Spleen (tissue), 11 donors: ENCODE measurements around the gene BRDT. TPM values are rescaled to one million over a fixed set of nuclear protein-coding genes. Genes with fewer than 3 reads are reported as not detected.
A peak's percentile ranks its signal among the peaks of the same experiment; 100 is the strongest.

ENCODE experiments used
- DNase-seq: peaks from one replicate; pipeline ENCODE4 v3.0.0-alpha.2; 2020
- H3K27ac ChIP-seq, 8 donors: fragments of 200-600 bp; sonication (generic) in 7 of 8; 1 replicate in 4 of 8; 2 replicates in 4 of 8; pipeline versions ENCODE4 v1.5.0 to v1.8.0; 2016 to 2021; ENCODE audit warnings: inconsistent platforms in 4 of 8, mild to moderate bottlenecking in 4 of 8, moderate library complexity in 1 of 8
- H3K27me3 ChIP-seq, 7 donors: fragments of 200-600 bp; sonication (generic) in 6 of 7; replicated peaks in 1 of 7; 1 replicate in 4 of 7; 2 replicates in 3 of 7; pipeline versions ENCODE4 v1.5.0 to v1.8.0; 2016 to 2021; ENCODE audit warnings: inconsistent platforms in 3 of 7, mild to moderate bottlenecking in 1 of 7
- H3K36me3 ChIP-seq, 6 donors: fragments of 200-600 bp; sonication (generic) in 5 of 6; 1 replicate in 4 of 6; 2 replicates in 2 of 6; pipeline versions ENCODE4 v1.5.0 to v1.8.0; 2016 to 2021; ENCODE audit warnings: inconsistent platforms in 2 of 6
- H3K4me1 ChIP-seq, 6 donors: fragments of 200-600 bp; sonication (generic) in 5 of 6; 1 replicate in 3 of 6; 2 replicates in 3 of 6; pipeline versions ENCODE4 v1.5.0 to v1.8.0; 2016 to 2021; ENCODE audit warnings: inconsistent platforms in 3 of 6
- H3K4me3 ChIP-seq, 8 donors: fragments of 200-600 bp; sonication (generic) in 7 of 8; 1 replicate in 4 of 8; 2 replicates in 4 of 8; pipeline versions ENCODE4 v1.5.0 to v1.8.0; 2016 to 2021; ENCODE audit warnings: inconsistent platforms in 4 of 8, mild to moderate bottlenecking in 4 of 8, moderate library complexity in 2 of 8
- H3K9me3 ChIP-seq, 8 donors: fragments of 200-600 bp; sonication (generic) in 7 of 8; 1 replicate in 4 of 8; 2 replicates in 4 of 8; pipeline versions ENCODE4 v1.5.0 to v1.8.0; 2016 to 2021; ENCODE audit warnings: inconsistent platforms in 4 of 8
- POLR2A ChIP-seq, 3 donors: fragments of 450-650 bp; IDR thresholded peaks; one replicate each; pipeline ENCODE4 v1.5.1; 2017; ENCODE audit warnings: antibody characterized with exemption in 3 of 3, mild to moderate bottlenecking in 1 of 3
- POLR2AphosphoS5 ChIP-seq, 3 donors: sonication (generic); formaldehyde crosslinking; IDR thresholded peaks; one replicate each; pipeline ENCODE4 v1.5.1; 2017; ENCODE audit warnings: antibody characterized with exemption in 3 of 3
- WGBS, 5 donors: extraction: QIAGEN DNeasy Blood & Tissue Kit in 3 of 5; methylation state at CpG; one replicate each; pipeline versions ENCODE4 v1.1.5 to v1.1.7; 2013 to 2018; 5-methylcytosine and 5-hydroxymethylcytosine counted together
- intact Hi-C: fragments of 100-400 bp; cut with DNase I; formaldehyde crosslinking; loops from one replicate; pipeline ENCODE4 v1.15.0; 2023; ENCODE audit warnings: low total_unique reads
- polyA plus RNA-seq, 3 donors: library from polyadenylated mRNA; stranded (reverse); fragments of 200-250 nt; gene quantifications; one replicate each; pipeline ENCODE4 v1.2.1, GENCODE V29; 2013
- total RNA-seq, 7 donors: library from RNA; depleted of rRNA in 3 of 7; stranded (reverse); fragments of >200 nt in 3 of 7; fragmentation: NEBNext Ultra II Directional in 4 of 7; extraction: Animal tissue kit (Norgen Biotek cat#: 25700) in 4 of 7; gene quantifications; one replicate each; pipeline versions ENCODE4 v1.1.0 to v1.2.1, GENCODE V29; 2016 to 2021
- TF ChIP-seq, protein P1 (sequence below), 11 experiments: fragments of 200-600 bp in 7 of 11; fragments of 450-650 bp in 4 of 11; sonication (generic) in 4 of 11; IDR thresholded peaks in 8 of 11; conservative IDR thresholded peaks in 3 of 11; 1 replicate in 7 of 11; 2 replicates in 4 of 11; pipeline versions ENCODE4 v1.4.0 to v1.8.0; 2016 to 2021; ENCODE audit warnings: antibody characterized with exemption in 11 of 11, inconsistent platforms in 4 of 11, mild to moderate bottlenecking in 1 of 11
- donor health status: healthy with polysubstance abuse.
- donor health status: DM: no; HTN: no; CAD: no; lungs with moderate emphysema.
- donor health status: DM: no; HTN: no; CAD: no.
- donor health status: Bipolar disorder and iron deficiency.
- donor health status: healthy.
- donor health status: DM: no; HTN: no; CAD: no.
- donor health status: DM: yes; HTN: yes; CAD: no.

BRDT gene
- total and polyA plus RNA-seq, 10 donors = 0.09 to 0.43 TPM; not detected in 8

DNA sequence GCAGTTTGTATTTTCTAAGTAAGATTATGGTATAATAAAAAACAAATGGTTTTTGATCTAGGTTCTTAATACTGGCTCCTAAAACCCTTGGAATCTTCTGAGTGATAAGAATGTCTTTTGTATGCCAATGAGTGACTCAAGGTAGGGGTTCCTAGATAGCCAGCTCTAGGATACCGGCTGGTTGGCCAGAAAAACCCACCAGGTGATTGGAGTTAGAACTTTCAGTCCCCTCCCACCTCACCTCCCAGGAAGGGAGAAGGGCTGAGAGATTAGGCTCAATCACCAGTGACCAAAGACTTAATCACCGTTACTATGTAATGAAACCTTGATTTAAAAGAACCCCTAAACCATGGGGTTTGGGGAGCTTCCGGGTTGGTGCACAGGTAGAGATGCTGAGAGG, 8.7 kb upstream of the BRDT start:
- Histone ChIP-seq H3K27me3 (no peaks in the 10 kb centered on the region), H3K9me3 (peaks cover 0 to 10% (median 4%) of the 10 kb centered on the region in 8 donors), H3K36me3 (no peaks in the 10 kb centered on the region), H3K27ac (no peak overlapping the region), H3K4me1 (no peaks in the 10 kb centered on the region), H3K4me3 (no peak overlapping the region)
- TF ChIP-seq POLR2AphosphoS5 (IDR thresholded peaks at IDR 0.05) (no peak), POLR2A (IDR thresholded peaks at IDR 0.05) (no peak)
- TF ChIP-seq, protein P1, sequence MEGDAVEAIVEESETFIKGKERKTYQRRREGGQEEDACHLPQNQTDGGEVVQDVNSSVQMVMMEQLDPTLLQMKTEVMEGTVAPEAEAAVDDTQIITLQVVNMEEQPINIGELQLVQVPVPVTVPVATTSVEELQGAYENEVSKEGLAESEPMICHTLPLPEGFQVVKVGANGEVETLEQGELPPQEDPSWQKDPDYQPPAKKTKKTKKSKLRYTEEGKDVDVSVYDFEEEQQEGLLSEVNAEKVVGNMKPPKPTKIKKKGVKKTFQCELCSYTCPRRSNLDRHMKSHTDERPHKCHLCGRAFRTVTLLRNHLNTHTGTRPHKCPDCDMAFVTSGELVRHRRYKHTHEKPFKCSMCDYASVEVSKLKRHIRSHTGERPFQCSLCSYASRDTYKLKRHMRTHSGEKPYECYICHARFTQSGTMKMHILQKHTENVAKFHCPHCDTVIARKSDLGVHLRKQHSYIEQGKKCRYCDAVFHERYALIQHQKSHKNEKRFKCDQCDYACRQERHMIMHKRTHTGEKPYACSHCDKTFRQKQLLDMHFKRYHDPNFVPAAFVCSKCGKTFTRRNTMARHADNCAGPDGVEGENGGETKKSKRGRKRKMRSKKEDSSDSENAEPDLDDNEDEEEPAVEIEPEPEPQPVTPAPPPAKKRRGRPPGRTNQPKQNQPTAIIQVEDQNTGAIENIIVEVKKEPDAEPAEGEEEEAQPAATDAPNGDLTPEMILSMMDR (IDR thresholded peaks at IDR 0.05 in 8 of 11, conservative IDR thresholded peaks at IDR 0.05 in 3 of 11) = no peak
- 88 to 99% (median 92%) methylated on average over 3 of the region's 3 CpGs for WGBS, 5 donors
- DNase-seq = no peak
- intact Hi-C loops = no loop called here

DNA sequence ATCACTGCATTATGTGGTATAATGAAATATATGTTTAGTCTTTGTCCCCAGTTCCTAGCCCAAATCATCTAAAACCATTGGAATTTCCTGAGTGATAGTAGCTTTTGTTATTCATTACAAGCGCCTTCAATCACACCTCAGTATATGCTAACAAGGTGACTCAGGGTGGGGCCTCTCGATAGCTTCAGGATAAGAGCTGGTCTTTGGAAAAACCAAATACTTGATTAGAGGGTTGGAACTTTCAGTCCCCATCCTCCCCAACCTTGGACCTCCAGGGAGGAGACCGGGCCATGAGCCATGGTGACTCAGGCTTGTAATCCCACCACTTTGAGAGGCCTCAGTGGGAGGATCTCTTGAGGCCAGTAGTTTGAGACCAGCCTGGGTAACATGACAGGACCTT, 5.1 kb upstream of the BRDT start:
- Histone ChIP-seq H3K27me3 (no peaks in the 10 kb centered on the region), H3K27ac (no peak overlapping the region), H3K9me3 (peaks cover 0 to 10% (median 4%) of the 10 kb centered on the region in 8 donors), H3K4me3 (no peak overlapping the region), H3K36me3 (no peaks in the 10 kb centered on the region), H3K4me1 (no peaks in the 10 kb centered on the region)
- intact Hi-C loops = no loop called here
- WGBS, 5 donors = 84 to 98% (median 95%) methylated on average over 3 of the region's 3 CpGs
- TF ChIP-seq POLR2AphosphoS5 (IDR thresholded peaks at IDR 0.05) (no peak), POLR2A (IDR thresholded peaks at IDR 0.05) (no peak)
- DNase-seq = no peak

DNA sequence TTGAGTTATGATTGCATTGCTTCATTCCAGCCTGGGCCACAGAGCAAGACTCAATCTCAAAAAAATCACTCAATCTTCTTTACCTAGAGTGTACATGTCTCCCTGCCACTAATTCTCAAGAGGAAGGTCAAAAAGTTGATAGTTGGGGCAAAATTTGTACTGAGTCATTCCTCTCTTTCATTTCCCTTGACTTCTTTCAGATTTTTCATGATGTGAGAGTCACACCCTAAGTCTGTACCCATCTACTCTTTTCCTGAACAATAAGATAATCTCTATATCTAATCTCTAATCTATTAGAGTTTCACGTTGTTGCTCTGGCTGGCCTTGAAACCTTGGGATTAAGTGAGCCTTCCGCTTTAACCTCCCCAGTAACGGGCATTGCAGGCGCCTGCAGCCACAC, 1.1 kb upstream of the BRDT start:
- no peak for DNase-seq
- H3K4me3 ChIP-seq = peak overlapping the region in 1 of 8 donors; percentile 40
- no peaks in the 10 kb centered on the region for H3K4me1 ChIP-seq
- intact Hi-C loops = no loop called here
- H3K27ac ChIP-seq = peak overlapping the region in 5 of 8 donors; percentile 51 to 82 (median 69)
- 44 to 60% (median 49%) methylated on average over 4 of the region's 4 CpGs for WGBS, 5 donors
- no peaks in the 10 kb centered on the region for H3K27me3 ChIP-seq
- H3K36me3 ChIP-seq = no peaks in the 10 kb centered on the region
- TF ChIP-seq, protein P1 (IDR thresholded peaks at IDR 0.05 in 8 of 11, conservative IDR thresholded peaks at IDR 0.05 in 3 of 11) = no peak
- no peak for TF ChIP-seq POLR2AphosphoS5 (IDR thresholded peaks at IDR 0.05)
- no peak for TF ChIP-seq POLR2A (IDR thresholded peaks at IDR 0.05)
- no peaks in the 10 kb centered on the region for H3K9me3 ChIP-seq

DNA sequence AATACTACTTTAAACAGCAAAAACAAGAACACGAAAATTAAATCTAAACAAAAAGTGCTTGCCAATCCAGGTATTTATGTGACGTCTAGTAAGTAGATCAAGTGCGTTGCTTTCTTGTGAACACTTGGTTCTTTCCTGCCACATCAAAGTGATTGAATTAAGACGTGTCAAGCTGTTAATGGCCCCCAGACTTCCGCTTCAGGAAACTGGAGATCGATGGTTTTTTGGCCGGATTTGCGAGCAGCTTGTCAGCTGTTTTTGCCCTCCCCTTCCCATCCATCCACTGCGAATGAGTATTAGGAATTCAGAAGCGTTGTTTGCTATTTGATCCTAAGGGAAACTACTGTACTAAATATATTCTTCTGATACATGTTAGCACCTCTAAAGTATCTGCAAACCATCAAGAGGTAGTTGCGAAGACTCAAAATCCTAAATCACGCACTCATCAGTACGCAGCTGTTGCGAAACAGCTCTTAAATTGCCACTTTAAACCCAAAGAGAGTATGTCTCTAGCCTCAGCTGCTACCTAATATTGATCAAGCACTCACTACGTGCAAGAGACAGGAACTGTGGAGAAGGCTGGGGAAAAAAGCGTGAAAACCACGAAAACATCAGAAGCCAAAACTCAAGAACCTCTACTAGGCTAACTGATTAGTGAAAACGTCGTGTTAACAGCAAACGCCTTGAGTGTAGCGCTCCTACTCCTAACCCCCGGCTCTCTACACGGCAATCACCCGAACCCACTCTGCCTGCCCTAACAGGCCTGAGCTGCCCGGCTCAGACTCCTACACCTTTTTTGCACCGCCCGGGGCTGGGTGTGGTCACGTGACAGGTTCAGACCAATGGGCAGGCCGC, 473 bp upstream of the BRDT start:
- DNase-seq = peak; percentile 75
- TF ChIP-seq POLR2A (IDR thresholded peaks at IDR 0.05) = no peak
- TF ChIP-seq POLR2AphosphoS5 (IDR thresholded peaks at IDR 0.05) = peak in 1 of 3 donors; percentile 48
- Histone ChIP-seq H3K4me1 (no peaks in the 10 kb centered on the region), H3K9me3 (no peaks in the 10 kb centered on the region), H3K27ac (peak overlapping the region in 7 of 8 donors; percentile 26 to 82 (median 54)), H3K27me3 (no peaks in the 10 kb centered on the region), H3K4me3 (peak overlapping the region in 1 of 8 donors; percentile 40), H3K36me3 (no peaks in the 10 kb centered on the region)
- 62 to 73% (median 65%) methylated on average over 29 of the region's 29 CpGs for WGBS, 5 donors
- intact Hi-C loops = no loop called here

DNA sequence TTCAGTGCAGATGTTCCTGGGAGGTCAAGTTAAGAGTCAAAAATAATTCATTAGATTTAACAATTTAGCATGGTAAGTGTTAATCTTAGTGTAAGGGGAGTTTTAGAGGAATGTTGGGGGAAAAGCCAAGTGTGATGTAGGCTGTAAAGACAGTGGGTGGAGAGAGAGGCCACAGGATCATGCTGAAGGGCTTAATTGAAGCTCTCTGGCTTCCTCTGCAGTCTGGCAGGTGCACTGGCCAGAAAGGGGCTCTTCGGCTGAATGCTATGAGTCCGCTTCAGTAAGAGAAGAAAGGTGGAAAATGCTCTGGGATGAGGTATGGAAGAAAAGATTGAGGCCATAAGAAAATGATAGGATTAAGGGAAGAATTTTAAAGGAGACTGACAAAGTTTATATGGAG, 3.0 kb downstream of the BRDT start:
- DNase-seq = no peak
- Histone ChIP-seq H3K9me3 (no peaks in the 10 kb centered on the region), H3K4me3 (no peak overlapping the region), H3K27ac (no peak overlapping the region), H3K27me3 (no peaks in the 10 kb centered on the region), H3K4me1 (no peaks in the 10 kb centered on the region), H3K36me3 (no peaks in the 10 kb centered on the region)
- intact Hi-C loops = no loop called here
- WGBS, 5 donors = 44 to 68% (median 47%) methylated on average over 2 of the region's 2 CpGs
- TF ChIP-seq, protein P1 (IDR thresholded peaks at IDR 0.05 in 8 of 11, conservative IDR thresholded peaks at IDR 0.05 in 3 of 11) = no peak
- TF ChIP-seq POLR2AphosphoS5 (IDR thresholded peaks at IDR 0.05) = no peak
- no peak for TF ChIP-seq POLR2A (IDR thresholded peaks at IDR 0.05)
